GM23338 (cell line): ENCODE measurements around the gene HMGXB3. TPM values are rescaled to one million over a fixed set of nuclear protein-coding genes. Genes with fewer than 3 reads are reported as not detected.
"Not testable (repeated sequence)": the region's sequence is repeated elsewhere in the genome, so short reads cannot be mapped to it uniquely, and the experiment has no call there.

Experiments
- ATAC-seq: fragments of 200-7000 bp; cut with Tn5 transposase; 3 replicates; pipeline ENCODE4 v1.9.1; 2020
- DNase-seq: peaks from one replicate; pipeline ENCODE4 v3.0.0-alpha.2; 2015; ENCODE audit warnings: low spot score
- H2AFZ ChIP-seq: fragments of 200-600 bp; sonication (generic); 2 replicates; pipeline ENCODE4 v1.8.0; 2016; ENCODE audit warnings: antibody characterized with exemption, mild to moderate bottlenecking, moderate library complexity
- H3F3A ChIP-seq: fragments of 200-600 bp; sonication (generic); replicated peaks from 2 replicates; pipeline ENCODE4 v1.8.0; 2017; ENCODE audit warnings: antibody characterized with exemption, mixed run types, low read depth
- H3K27ac ChIP-seq: fragments of 200-600 bp; sonication (generic); 2 replicates; pipeline ENCODE4 v1.6.1; 2016; ENCODE audit warnings: low read depth
- H3K27me3 ChIP-seq: fragments of 200-600 bp; sonication (generic); 2 replicates; pipeline ENCODE4 v1.8.0; 2016; ENCODE audit warnings: mild to moderate bottlenecking, mixed run types, moderate library complexity; ENCODE audit not compliant: insufficient read depth
- H3K36me3 ChIP-seq: fragments of 200-600 bp; sonication (generic); 2 replicates; pipeline ENCODE4 v1.8.0; 2016; ENCODE audit warnings: mild to moderate bottlenecking; ENCODE audit not compliant: insufficient read depth
- H3K4me1 ChIP-seq: fragments of 200-600 bp; sonication (generic); 2 replicates; pipeline ENCODE4 v1.8.0; 2016; ENCODE audit warnings: mild to moderate bottlenecking, moderate library complexity; ENCODE audit not compliant: insufficient read depth
- H3K4me2 ChIP-seq: fragments of 200-600 bp; sonication (generic); 2 replicates; pipeline ENCODE4 v1.7.1; 2017; ENCODE audit warnings: mixed run types
- H3K4me3 ChIP-seq: fragments of 200-600 bp; sonication (generic); 2 replicates; pipeline ENCODE4 v1.6.1; 2016; ENCODE audit warnings: mixed run types
- H3K79me2 ChIP-seq: fragments of 200-600 bp; sonication (generic); replicated peaks from 2 replicates; pipeline ENCODE4 v1.8.0; 2017; ENCODE audit warnings: mild to moderate bottlenecking; ENCODE audit not compliant: insufficient read depth
- H3K9me2 ChIP-seq: fragments of 200-600 bp; sonication (generic); 2 replicates; pipeline ENCODE4 v1.8.0; 2017; ENCODE audit not compliant: insufficient read depth
- H4K20me1 ChIP-seq: fragments of 200-600 bp; sonication (generic); replicated peaks from 2 replicates; pipeline ENCODE4 v1.8.0; 2017; ENCODE audit warnings: mild to moderate bottlenecking; ENCODE audit not compliant: insufficient read depth
- H3K27ac Mint-ChIP-seq: 2 replicates; pipeline ENCODE4 v1.8.0; 2020; ENCODE audit warnings: inconsistent platforms, mild to moderate bottlenecking, moderate library complexity, mixed read lengths
- H3K27me3 Mint-ChIP-seq: 3 replicates; pipeline ENCODE4 v1.8.0; 2022; ENCODE audit warnings: low read depth, mild to moderate bottlenecking, moderate library complexity, mixed read lengths, inconsistent platforms; ENCODE audit not compliant: insufficient read depth, poor library complexity
- H3K36me3 Mint-ChIP-seq: 3 replicates; pipeline ENCODE4 v1.8.0; 2021; ENCODE audit warnings: low read depth, mild to moderate bottlenecking, inconsistent platforms, moderate library complexity, mixed read lengths
- H3K4me1 Mint-ChIP-seq: 3 replicates; pipeline ENCODE4 v1.8.0; 2020; ENCODE audit warnings: mild to moderate bottlenecking, inconsistent platforms, mixed read lengths
- H3K4me3 Mint-ChIP-seq: 3 replicates; pipeline ENCODE4 v1.8.0; 2021; ENCODE audit warnings: moderate library complexity, mild to moderate bottlenecking, inconsistent platforms, mixed read lengths
- H3K9me3 Mint-ChIP-seq: 3 replicates; pipeline ENCODE4 v1.8.0; 2020; ENCODE audit warnings: moderate library complexity, mild to moderate bottlenecking, inconsistent platforms, mixed read lengths
- CREB1 ChIP-seq: fragments of 250-450 bp; sonication (Bioruptor Pico); IDR thresholded peaks from 2 replicates; pipeline ENCODE4 v1.5.0; 2020; ENCODE audit warnings: low read depth, mild to moderate bottlenecking, moderate library complexity
- ETS1 ChIP-seq: IDR thresholded peaks from 2 replicates; pipeline ENCODE4 v1.6.1; 2016; ENCODE audit warnings: antibody characterized with exemption
- JUNB ChIP-seq: IDR thresholded peaks from one replicate; pipeline ENCODE4 v1.6.1; 2016; ENCODE audit warnings: antibody characterized with exemption; ENCODE audit not compliant: unreplicated experiment
- NANOG ChIP-seq: IDR thresholded peaks from 2 replicates; pipeline ENCODE4 v1.6.1; 2016; ENCODE audit warnings: antibody characterized with exemption, borderline replicate concordance
- REST ChIP-seq: IDR thresholded peaks from one replicate; pipeline ENCODE4 v1.6.1; 2018; ENCODE audit warnings: antibody characterized with exemption; ENCODE audit not compliant: unreplicated experiment
- STAT1 ChIP-seq: IDR thresholded peaks from one replicate; pipeline ENCODE4 v1.6.1; 2016; ENCODE audit warnings: antibody characterized with exemption; ENCODE audit not compliant: unreplicated experiment
- ZNF114 ChIP-seq: fragments of 250-450 bp; sonication (Bioruptor Pico); IDR thresholded peaks from 2 replicates; pipeline ENCODE4 v1.5.0; 2020; ENCODE audit warnings: mild to moderate bottlenecking, moderate library complexity
- polyA plus RNA-seq: library from polyadenylated mRNA; unstranded; fragments of >200 nt; fragmentation: Nextera tagmentation; extraction: Ambion mirVana; gene quantifications from 2 replicates; pipeline ENCODE4 v1.2.1, GENCODE V29; 2016
- total RNA-seq: library from RNA; depleted of rRNA; stranded (reverse); fragments of >200 nt; shearing (Covaris generic); gene quantifications from 2 replicates; pipeline ENCODE4 v1.2.3, GENCODE V29; 2014

Gene HMGXB3
- total and polyA plus RNA-seq, 2 experiments from 2014 or later = 9.4 to 37.9 TPM

GRCh38 chr5:150050172-150050811, 49.8 kb downstream of the HMGXB3 start:
- H3K36me3 ChIP-seq = peaks cover 23% of the 10 kb centered on the region
- H3K36me3 Mint-ChIP-seq = peaks cover 75% of the 10 kb centered on the region

GRCh38 chr5:150051657-150052195, 51.2 kb downstream of the HMGXB3 start:
- no peak overlapping the region for H3K4me2 ChIP-seq
- H3F3A ChIP-seq = no peaks in the 10 kb centered on the region
- no peaks in the 10 kb centered on the region for H3K27me3 ChIP-seq
- H3K36me3 Mint-ChIP-seq = peaks cover 66% of the 10 kb centered on the region
- no peak for TF ChIP-seq STAT1
- no peak for TF ChIP-seq JUNB
- no peak for TF ChIP-seq ZNF114 (CRISPR knock-in tag)
- no peaks in the 10 kb centered on the region for H3K4me1 ChIP-seq
- H3K4me3 ChIP-seq = no peak overlapping the region
- peaks cover 5% of the 10 kb centered on the region for H3K27me3 Mint-ChIP-seq
- no peaks in the 10 kb centered on the region for H3K9me3 Mint-ChIP-seq
- no peak overlapping the region for H2AFZ ChIP-seq
- no peak overlapping the region for H3K4me3 Mint-ChIP-seq
- H4K20me1 ChIP-seq = no peaks in the 10 kb centered on the region
- DNase-seq (no peak), ATAC-seq (no peak)
- H3K4me1 Mint-ChIP-seq = no peaks in the 10 kb centered on the region
- H3K79me2 ChIP-seq = no peaks in the 10 kb centered on the region
- no peaks in the 10 kb centered on the region for H3K9me2 ChIP-seq
- no peak overlapping the region; the same call in 1 of the 2 replicates for H3K27ac Mint-ChIP-seq
- H3K27ac ChIP-seq = no peak overlapping the region
- peaks cover 23% of the 10 kb centered on the region for H3K36me3 ChIP-seq

More at GRCh38 chr5:150050172-150050811, 49.8 kb downstream of the HMGXB3 start:
- not testable (repeated sequence) for ATAC-seq, H4K20me1 ChIP-seq, H3K27ac ChIP-seq, H3K9me3 Mint-ChIP-seq, H2AFZ ChIP-seq, H3K4me2 ChIP-seq, H3K27me3 ChIP-seq, H3K4me3 Mint-ChIP-seq, H3K27ac Mint-ChIP-seq, H3K4me1 ChIP-seq, H3K27me3 Mint-ChIP-seq, H3K79me2 ChIP-seq, DNase-seq, H3K4me3 ChIP-seq, H3K9me2 ChIP-seq, H3K4me1 Mint-ChIP-seq, H3F3A ChIP-seq

- no peaks in the 10 kb centered on the region for H3K9me3 Mint-ChIP-seq
- peaks cover 2% of the 10 kb centered on the region; the same call in 1 of the 3 replicates for H3K4me1 Mint-ChIP-seq
- Histone ChIP-seq H3F3A (no peaks in the 10 kb centered on the region), H3K27ac (no peak overlapping the region), H2AFZ (no peak overlapping the region), H3K27me3 (no peaks in the 10 kb centered on the region), H3K4me3 (no peak overlapping the region), H4K20me1 (no peaks in the 10 kb centered on the region), H3K4me1 (no peaks in the 10 kb centered on the region), H3K36me3 (peaks cover 19% of the 10 kb centered on the region), H3K4me2 (no peak overlapping the region), H3K9me2 (no peaks in the 10 kb centered on the region), H3K79me2 (no peaks in the 10 kb centered on the region)
- H3K27me3 Mint-ChIP-seq = peaks cover 7% of the 10 kb centered on the region
- peaks cover 62% of the 10 kb centered on the region for H3K36me3 Mint-ChIP-seq
- no peak overlapping the region for H3K4me3 Mint-ChIP-seq
- H3K27ac Mint-ChIP-seq = no peak overlapping the region
- ATAC-seq = no peak
- no peak for DNase-seq
- no peak for TF ChIP-seq ETS1
- no peak for TF ChIP-seq CREB1
- TF ChIP-seq NANOG = no peak
- TF ChIP-seq REST = no peak
Observed at GRCh38 chr5:150052226-150052955, 51.9 kb downstream of the HMGXB3 start.
